Colonic mucosa (tissue), 4 donors: ENCODE measurements around the gene EMILIN3. TPM values are rescaled to one million over a fixed set of nuclear protein-coding genes. Genes with fewer than 3 reads are reported as not detected.

Source experiments
- DNase-seq: peaks from one replicate; pipeline ENCODE4 v3.0.0-alpha.2; 2020
- H3K27ac ChIP-seq: fragments of 200-600 bp; one replicate; pipeline ENCODE4 v1.8.0; 2021
- H3K27me3 ChIP-seq: fragments of 200-600 bp; one replicate; pipeline ENCODE4 v1.8.0; 2021
- H3K36me3 ChIP-seq: fragments of 200-600 bp; one replicate; pipeline ENCODE4 v1.8.0; 2021
- H3K4me1 ChIP-seq: fragments of 200-600 bp; one replicate; pipeline ENCODE4 v1.8.0; 2021; ENCODE audit warnings: mild to moderate bottlenecking
- H3K4me3 ChIP-seq: fragments of 200-600 bp; one replicate; pipeline ENCODE4 v1.8.0; 2021
- H3K9ac ChIP-seq, 2 donors: one replicate each; pipeline ENCODE4 v1.7.0; 2013; ENCODE audit warnings: control low read depth in 2 of 2, low read depth in 2 of 2, low read length in 2 of 2
- H3K9me3 ChIP-seq: fragments of 200-600 bp; one replicate; pipeline ENCODE4 v1.8.0; 2021
- CTCF ChIP-seq: fragments of 200-600 bp; IDR thresholded peaks from one replicate; pipeline ENCODE4 v1.8.0; 2022; ENCODE audit warnings: antibody characterized with exemption, mild to moderate bottlenecking
- intact Hi-C: fragments of 100-400 bp; cut with DNase I; formaldehyde crosslinking; loops from one replicate; pipeline ENCODE4 v1.14.1; 2022
- total RNA-seq, 2 donors: library from RNA; stranded (reverse); fragmentation: NEBNext Ultra II Directional in 1 of 2; extraction: Animal tissue kit (Norgen Biotek cat#: 25700) in 1 of 2; gene quantifications; one replicate each; pipeline ENCODE4 v1.2.1, GENCODE V29; 2021
- donor health status: healthy.
- donor health status: DM: no; HTN: no; CAD: no.
- donor health status: DM: no; HTN: no; CAD: no.

The EMILIN3 gene
- total RNA-seq, 2 donors from 2014 or later, result 0.20 to 0.40 TPM

- Histone ChIP-seq H3K9me3 (no peaks in the 10 kb centered on the region), H3K4me3 (no peak overlapping the region), H3K27ac (no peak overlapping the region), H3K27me3 (no peaks in the 10 kb centered on the region), H3K36me3 (no peaks in the 10 kb centered on the region), H3K9ac (no peak overlapping the region), H3K4me1 (no peaks in the 10 kb centered on the region)
- intact Hi-C loops, result no loop called here
- no peak for TF ChIP-seq CTCF
- no peak for DNase-seq
These were observed 27.5 kb upstream of the EMILIN3 start for GRCh38 chr20:41394081-41394480.

GRCh38 chr20:41393705-41394066, 27.1 kb upstream of the EMILIN3 start:
- H3K36me3 ChIP-seq, result no peaks in the 10 kb centered on the region
- intact Hi-C loops, result no loop called here
- no peaks in the 10 kb centered on the region for H3K27me3 ChIP-seq
- no peak for DNase-seq
- TF ChIP-seq CTCF, result no peak
- H3K4me3 ChIP-seq, result no peak overlapping the region
- no peaks in the 10 kb centered on the region for H3K9me3 ChIP-seq
- no peak overlapping the region for H3K27ac ChIP-seq
- no peaks in the 10 kb centered on the region for H3K4me1 ChIP-seq
- no peak overlapping the region for H3K9ac ChIP-seq

GRCh38 chr20:41392871-41393704, 26.5 kb upstream of the EMILIN3 start:
- H3K9ac ChIP-seq, result no peak overlapping the region
- intact Hi-C loops, result no loop called here
- no peak overlapping the region for H3K27ac ChIP-seq
- no peak for TF ChIP-seq CTCF
- no peaks in the 10 kb centered on the region for H3K27me3 ChIP-seq
- H3K36me3 ChIP-seq, result no peaks in the 10 kb centered on the region
- no peak overlapping the region for H3K4me3 ChIP-seq
- no peaks in the 10 kb centered on the region for H3K9me3 ChIP-seq
- DNase-seq, result no peak
- no peaks in the 10 kb centered on the region for H3K4me1 ChIP-seq

- Histone ChIP-seq H3K27me3 (no peaks in the 10 kb centered on the region), H3K9me3 (no peaks in the 10 kb centered on the region), H3K36me3 (no peaks in the 10 kb centered on the region), H3K4me3 (no peak overlapping the region), H3K4me1 (no peaks in the 10 kb centered on the region), H3K9ac (no peak overlapping the region), H3K27ac (no peak overlapping the region)
- TF ChIP-seq CTCF, result no peak
- intact Hi-C loops, result no loop called here
- DNase-seq, result no peak
These were observed 25.7 kb upstream of the EMILIN3 start for GRCh38 chr20:41392295-41392694.

- H3K4me1 ChIP-seq, result no peaks in the 10 kb centered on the region
- no peaks in the 10 kb centered on the region for H3K27me3 ChIP-seq
- H3K9me3 ChIP-seq, result no peaks in the 10 kb centered on the region
- no peak overlapping the region for H3K4me3 ChIP-seq
- H3K9ac ChIP-seq, result no peak overlapping the region
- no peaks in the 10 kb centered on the region for H3K36me3 ChIP-seq
- intact Hi-C loops, result no loop called here
- no peak overlapping the region for H3K27ac ChIP-seq
- no peak for TF ChIP-seq CTCF
- no peak for DNase-seq
These were observed 25.0 kb upstream of the EMILIN3 start for GRCh38 chr20:41391587-41392001.
